OCI-LY1 (cell line): Measurements from ENCODE around the gene SEPTIN8.

Source experiments
- H2AFZ ChIP-seq: fragments of 200-600 bp; sonication (generic), shearing (Covaris generic); 2 replicates; pipeline ENCODE4 v1.6.0; 2014; ENCODE audit warnings: antibody characterized with exemption, mild to moderate bottlenecking, low read length
- H3F3A ChIP-seq: fragments of 200-600 bp; sonication (generic), shearing (Covaris generic); 2 replicates; pipeline ENCODE4 v1.6.0; 2014; ENCODE audit warnings: mild to moderate bottlenecking, antibody characterized with exemption, low read length, moderate library complexity; ENCODE audit not compliant: insufficient read depth
- H3K27ac ChIP-seq: fragments of 200-600 bp; sonication (generic); 2 replicates; pipeline ENCODE4 v1.5.1; 2014; ENCODE audit warnings: low read length, mixed run types, mild to moderate bottlenecking, low read depth; ENCODE audit not compliant: poor library complexity, severe bottlenecking
- H3K27me3 ChIP-seq: fragments of 200-600 bp; sonication (generic); 2 replicates; pipeline ENCODE4 v1.6.0; 2014; ENCODE audit warnings: antibody characterized with exemption, mild to moderate bottlenecking, low read length, moderate library complexity; ENCODE audit not compliant: insufficient read depth
- H3K36me3 ChIP-seq: fragments of 200-600 bp; sonication (generic); 2 replicates; pipeline ENCODE4 v1.6.1; 2014; ENCODE audit warnings: mild to moderate bottlenecking, antibody characterized with exemption, low read length, moderate library complexity, mixed read lengths; ENCODE audit not compliant: insufficient read depth
- H3K4me1 ChIP-seq: fragments of 200-600 bp; sonication (generic); 2 replicates; pipeline ENCODE4 v1.5.1; 2014; ENCODE audit warnings: mild to moderate bottlenecking, low read length, moderate library complexity; ENCODE audit not compliant: insufficient read depth, severe bottlenecking
- H3K4me2 ChIP-seq: fragments of 200-600 bp; sonication (generic), shearing (Covaris generic); 2 replicates; pipeline ENCODE4 v1.6.1; 2014; ENCODE audit warnings: low read length
- H3K4me3 ChIP-seq: fragments of 200-600 bp; sonication (generic); 2 replicates; pipeline ENCODE4 v1.5.1; 2014; ENCODE audit warnings: low read length, low read depth, mild to moderate bottlenecking, mixed read lengths; ENCODE audit not compliant: poor library complexity, severe bottlenecking
- H3K79me2 ChIP-seq: fragments of 200-600 bp; shearing (Covaris generic); 2 replicates; pipeline ENCODE4 v1.6.1; 2016; ENCODE audit warnings: mixed run types, low read length, mixed read lengths; ENCODE audit not compliant: insufficient read depth
- H3K9ac ChIP-seq: fragments of 200-600 bp; sonication (generic), shearing (Covaris generic); 2 replicates; pipeline ENCODE4 v1.6.1; 2014; ENCODE audit warnings: mild to moderate bottlenecking, low read length, mixed read lengths
- H3K9me2 ChIP-seq: fragments of 200-600 bp; sonication (generic), shearing (Covaris generic); 2 replicates; pipeline ENCODE4 v1.6.1; 2014; ENCODE audit warnings: low read depth, mild to moderate bottlenecking, low read length, mixed read lengths
- H3K9me3 ChIP-seq: fragments of 200-600 bp; shearing (Covaris generic); 2 replicates; pipeline ENCODE4 v1.6.1; 2014; ENCODE audit warnings: low read length, mixed read lengths
- H4K20me1 ChIP-seq: fragments of 200-600 bp; sonication (generic), shearing (Covaris generic); 2 replicates; pipeline ENCODE4 v1.6.0; 2016; ENCODE audit warnings: mild to moderate bottlenecking, low read length; ENCODE audit not compliant: insufficient read depth
- EZH2 ChIP-seq: fragments of 200-600 bp; sonication (generic), shearing (Covaris generic); IDR thresholded peaks from 2 replicates; pipeline ENCODE4 v1.8.0; 2017; ENCODE audit warnings: borderline replicate concordance, mixed run types, mild to moderate bottlenecking, antibody characterized with exemption, low read length, moderate library complexity, mixed read lengths
- TF ChIP-seq, protein P1 (sequence below): fragments of 200-600 bp; sonication (generic), shearing (Covaris generic); IDR thresholded peaks from 2 replicates; pipeline ENCODE4 v1.5.1; 2017; ENCODE audit warnings: mild to moderate bottlenecking, antibody characterized with exemption, low read length, moderate library complexity, mixed read lengths

Gene SEPTIN8, protein sequence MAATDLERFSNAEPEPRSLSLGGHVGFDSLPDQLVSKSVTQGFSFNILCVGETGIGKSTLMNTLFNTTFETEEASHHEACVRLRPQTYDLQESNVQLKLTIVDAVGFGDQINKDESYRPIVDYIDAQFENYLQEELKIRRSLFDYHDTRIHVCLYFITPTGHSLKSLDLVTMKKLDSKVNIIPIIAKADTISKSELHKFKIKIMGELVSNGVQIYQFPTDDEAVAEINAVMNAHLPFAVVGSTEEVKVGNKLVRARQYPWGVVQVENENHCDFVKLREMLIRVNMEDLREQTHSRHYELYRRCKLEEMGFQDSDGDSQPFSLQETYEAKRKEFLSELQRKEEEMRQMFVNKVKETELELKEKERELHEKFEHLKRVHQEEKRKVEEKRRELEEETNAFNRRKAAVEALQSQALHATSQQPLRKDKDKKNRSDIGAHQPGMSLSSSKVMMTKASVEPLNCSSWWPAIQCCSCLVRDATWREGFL

DNA sequence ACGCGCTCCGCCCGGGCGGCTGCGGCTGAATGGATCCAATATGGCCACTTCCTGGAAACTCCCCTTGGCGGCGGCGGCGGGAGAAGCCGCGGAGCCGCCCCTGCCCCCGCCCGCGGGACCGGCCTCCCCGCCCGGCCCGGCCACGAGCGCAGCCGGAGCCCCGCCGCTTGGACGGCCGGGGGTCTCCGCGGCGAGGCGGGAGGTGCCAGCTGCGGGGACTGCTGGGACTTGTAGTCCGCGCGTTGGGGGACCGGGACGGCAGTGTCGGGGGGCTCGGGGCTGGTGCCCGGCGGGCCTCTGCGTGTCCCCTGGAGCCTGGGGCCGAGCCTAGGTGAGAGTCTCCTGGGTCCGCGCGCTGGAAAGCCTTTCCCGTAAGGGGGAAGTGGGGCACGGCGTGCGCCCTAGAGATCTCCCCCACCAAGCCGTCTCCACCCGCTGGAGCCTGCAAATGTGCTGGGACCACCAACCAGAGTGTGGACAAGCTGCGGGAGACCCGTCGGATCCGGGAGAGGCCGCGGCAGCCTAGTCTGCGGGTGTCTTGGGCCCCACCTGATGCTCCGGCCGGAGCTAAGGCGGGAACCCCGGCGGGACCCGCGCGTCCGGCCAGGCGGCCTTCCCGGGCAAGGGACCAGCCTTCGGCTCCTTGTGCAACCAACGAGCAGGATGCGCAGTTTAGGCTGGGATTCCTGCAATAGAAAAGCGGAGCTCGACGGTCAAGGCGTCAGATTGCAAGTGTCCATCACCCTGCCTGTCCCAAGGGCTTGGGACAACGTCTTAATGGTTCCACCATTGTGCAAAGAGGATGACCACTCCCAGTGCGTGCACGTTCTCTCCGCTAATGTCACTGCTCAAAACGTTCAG is at the start of gene SEPTIN8:
SEPTIN8 (minus strand) TSS at position 31 of the 861 bp plus-strand sequence. CDS start 102 bp downstream, outside the sequence.
- no peak within 1 kb of the TSS for H2AFZ ChIP-seq
- TF ChIP-seq, protein P1, sequence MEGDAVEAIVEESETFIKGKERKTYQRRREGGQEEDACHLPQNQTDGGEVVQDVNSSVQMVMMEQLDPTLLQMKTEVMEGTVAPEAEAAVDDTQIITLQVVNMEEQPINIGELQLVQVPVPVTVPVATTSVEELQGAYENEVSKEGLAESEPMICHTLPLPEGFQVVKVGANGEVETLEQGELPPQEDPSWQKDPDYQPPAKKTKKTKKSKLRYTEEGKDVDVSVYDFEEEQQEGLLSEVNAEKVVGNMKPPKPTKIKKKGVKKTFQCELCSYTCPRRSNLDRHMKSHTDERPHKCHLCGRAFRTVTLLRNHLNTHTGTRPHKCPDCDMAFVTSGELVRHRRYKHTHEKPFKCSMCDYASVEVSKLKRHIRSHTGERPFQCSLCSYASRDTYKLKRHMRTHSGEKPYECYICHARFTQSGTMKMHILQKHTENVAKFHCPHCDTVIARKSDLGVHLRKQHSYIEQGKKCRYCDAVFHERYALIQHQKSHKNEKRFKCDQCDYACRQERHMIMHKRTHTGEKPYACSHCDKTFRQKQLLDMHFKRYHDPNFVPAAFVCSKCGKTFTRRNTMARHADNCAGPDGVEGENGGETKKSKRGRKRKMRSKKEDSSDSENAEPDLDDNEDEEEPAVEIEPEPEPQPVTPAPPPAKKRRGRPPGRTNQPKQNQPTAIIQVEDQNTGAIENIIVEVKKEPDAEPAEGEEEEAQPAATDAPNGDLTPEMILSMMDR: no peak
- no peak for TF ChIP-seq EZH2
- peak within 1 kb of the TSS; percentile 61 for H3K4me3 ChIP-seq
- peak within 1 kb of the TSS; percentile 52 for H3K4me2 ChIP-seq
- no peaks in the 10 kb centered on the region for H3K4me1 ChIP-seq
- no peak within 1 kb of the TSS for H3K27ac ChIP-seq
- no peaks in the 10 kb centered on the region for H3K9me2 ChIP-seq
- H3F3A ChIP-seq: no peaks in the 10 kb centered on the region
- no peaks in the 10 kb centered on the region for H3K36me3 ChIP-seq
- H3K9ac ChIP-seq: no peak within 1 kb of the TSS; the same call in 1 of the 2 replicates
- H3K27me3 ChIP-seq: peaks cover 5% of the 10 kb centered on the region; the same call in 1 of the 2 replicates
- no peaks in the 10 kb centered on the region for H3K9me3 ChIP-seq
- no peaks in the 10 kb centered on the region for H4K20me1 ChIP-seq
- no peaks in the 10 kb centered on the region for H3K79me2 ChIP-seq

- Histone ChIP-seq H3K27me3 (0 out of 2 replicates have a peak, but pooled peaks cover 7% of the 10 kb centered on the region), H3F3A (no peaks in the 10 kb centered on the region), H2AFZ (no peak overlapping the region), H3K9ac (no peak overlapping the region), H3K9me2 (no peaks in the 10 kb centered on the region), H3K27ac (no peak overlapping the region), H3K4me3 (no peak overlapping the region), H3K79me2 (no peaks in the 10 kb centered on the region), H3K36me3 (no peaks in the 10 kb centered on the region), H3K4me1 (peaks cover 5% of the 10 kb centered on the region), H3K9me3 (no peaks in the 10 kb centered on the region), H3K4me2 (no peak overlapping the region), H4K20me1 (no peaks in the 10 kb centered on the region)
- TF ChIP-seq EZH2: no peak
- TF ChIP-seq, protein P1: no peak
Measured at GRCh38 chr5:132826424-132827082, 49.5 kb upstream of the SEPTIN8 start.

DNA sequence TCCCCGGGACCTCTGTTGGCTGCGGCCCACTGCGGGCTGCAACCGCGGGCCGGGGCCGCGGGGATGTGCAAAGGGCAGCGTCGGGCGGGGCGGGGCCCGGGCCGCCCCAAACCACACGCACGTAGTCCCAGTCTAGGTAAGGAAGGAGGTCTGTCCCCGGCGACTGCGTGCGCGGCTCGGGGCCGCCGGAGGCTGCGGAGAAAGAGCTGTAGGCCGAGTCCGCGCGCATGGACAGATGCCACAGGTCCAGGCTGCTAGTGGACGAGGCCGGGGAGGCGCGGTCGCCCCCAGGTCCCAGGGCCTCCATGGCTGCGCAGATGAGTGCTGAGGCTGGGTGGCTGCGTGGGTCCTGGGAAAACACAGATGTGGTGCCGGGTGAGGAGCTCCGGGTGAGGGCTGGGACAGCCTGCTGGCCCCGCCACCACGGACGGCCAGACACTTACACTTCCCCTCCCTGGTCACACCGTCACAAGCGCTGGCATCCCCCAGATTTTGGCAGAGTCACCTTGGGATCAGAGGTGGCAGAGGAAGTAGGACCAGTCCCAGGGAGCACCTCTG is 48.9 kb upstream of the SEPTIN8 start:
- Histone ChIP-seq H3K79me2 (no peaks in the 10 kb centered on the region), H4K20me1 (no peaks in the 10 kb centered on the region), H3K9me3 (no peaks in the 10 kb centered on the region), H3K9ac (no peak overlapping the region), H3K27ac (no peak overlapping the region), H3K4me2 (0 out of 2 replicates have a peak overlapping the region, but pooled peaks have one; percentile 40), H3K27me3 (0 out of 2 replicates have a peak, but pooled peaks cover 7% of the 10 kb centered on the region), H3K4me1 (peaks cover 5% of the 10 kb centered on the region), H3K36me3 (no peaks in the 10 kb centered on the region), H3K4me3 (no peak overlapping the region), H3K9me2 (no peaks in the 10 kb centered on the region), H2AFZ (no peak overlapping the region), H3F3A (no peaks in the 10 kb centered on the region)
- TF ChIP-seq EZH2: no peak
- TF ChIP-seq, protein P1: no peak
